IMR-90 (cell line): ENCODE measurements around the gene COPS4. TPM values are rescaled to one million over a fixed set of nuclear protein-coding genes. Genes with fewer than 3 reads are reported as not detected.

Experiments used
- ATAC-seq: fragments of 200-7000 bp; cut with Tn5 transposase; 2 replicates; pipeline ENCODE4 v1.9.1; 2020; ENCODE audit warnings: low read depth, mild to moderate bottlenecking, moderate library complexity
- BruUV-seq: library from RNA; stranded (reverse); fragments of 400-500 nt; replicated peaks from 2 replicates; lab custom pipeline; 2021; lab: Mats Ljungman, UMichigan
- CTCF ChIA-PET: fragments of 300-600 bp; formaldehyde crosslinking; extraction: SDS; loops from one replicate; lab custom pipeline; 2021; ENCODE audit warnings: antibody characterized with exemption; lab: Yijun Ruan, JAX
- POLR2A ChIA-PET: fragments of 300-600 bp; sonication (Branson Sonifier 250); formaldehyde crosslinking; loops from one replicate; lab custom pipeline; 2022; ENCODE audit warnings: antibody characterized with exemption; ENCODE audit not compliant: unreplicated experiment; lab: Charles Lee
- DNase-seq: peaks from one replicate; pipeline ENCODE4 v3.0.0; 2013
- H2AFZ ChIP-seq: replicated peaks from 2 replicates; pipeline ENCODE3; 2013; ENCODE audit warnings: low read length, mild to moderate bottlenecking; ENCODE audit not compliant: poor library complexity
- H2AK5ac ChIP-seq: 2 replicates; pipeline ENCODE4 v1.6.1; 2013; ENCODE audit warnings: low read depth, low read length, inconsistent platforms
- H2AK9ac ChIP-seq: replicated peaks from 2 replicates; pipeline ENCODE3; 2013; ENCODE audit warnings: mild to moderate bottlenecking, low read depth, low read length, moderate library complexity; ENCODE audit not compliant: poor library complexity
- H2BK120ac ChIP-seq: 2 replicates; pipeline ENCODE4 v1.6.1; 2013; ENCODE audit warnings: low read depth, low read length, inconsistent platforms
- H2BK15ac ChIP-seq: 3 replicates; pipeline ENCODE4 v1.6.1; 2013; ENCODE audit warnings: low read depth, low read length, inconsistent platforms
- H2BK20ac ChIP-seq: 2 replicates; pipeline ENCODE4 v1.6.1; 2013; ENCODE audit warnings: low read depth, mild to moderate bottlenecking, inconsistent platforms, low read length, moderate library complexity
- H2BK5ac ChIP-seq: 2 replicates; pipeline ENCODE4 v1.6.1; 2013; ENCODE audit warnings: mild to moderate bottlenecking, low read depth, low read length, inconsistent platforms; ENCODE audit not compliant: poor library complexity, severe bottlenecking
- H3K14ac ChIP-seq: replicated peaks from 2 replicates; pipeline ENCODE4 v1.6.1; 2013; ENCODE audit warnings: low read depth, low read length, inconsistent platforms
- H3K18ac ChIP-seq: 2 replicates; pipeline ENCODE4 v1.6.1; 2013; ENCODE audit warnings: low read depth, low read length, control low read depth
- H3K23ac ChIP-seq: 2 replicates; pipeline ENCODE4 v1.6.1; 2013; ENCODE audit warnings: low read depth, low read length, inconsistent platforms
- H3K27ac ChIP-seq: 2 replicates; pipeline ENCODE4 v1.5.1; 2013; ENCODE audit warnings: mild to moderate bottlenecking, control low read depth, low read length; ENCODE audit not compliant: insufficient read depth
- H3K27me3 ChIP-seq: 2 replicates; pipeline ENCODE4 v1.6.1; 2013; ENCODE audit warnings: low read length; ENCODE audit not compliant: control insufficient read depth, insufficient read depth
- H3K36me3 ChIP-seq: 2 replicates; pipeline ENCODE4 v1.6.1; 2013; ENCODE audit warnings: low read length, mixed read lengths; ENCODE audit not compliant: control insufficient read depth, insufficient read depth
- H3K4ac ChIP-seq: 2 replicates; pipeline ENCODE4 v1.6.1; 2013; ENCODE audit warnings: low read depth, low read length, inconsistent platforms
- H3K4me1 ChIP-seq: 2 replicates; pipeline ENCODE4 v1.6.1; 2013; ENCODE audit warnings: low read length, mixed read lengths; ENCODE audit not compliant: control insufficient read depth, insufficient read depth
- H3K4me2 ChIP-seq: 2 replicates; pipeline ENCODE4 v1.6.1; 2013; ENCODE audit warnings: low read depth, mild to moderate bottlenecking, control low read depth, low read length, moderate library complexity
- H3K4me3 ChIP-seq: 2 replicates; pipeline ENCODE4 v1.5.1; 2013; ENCODE audit warnings: low read depth, mild to moderate bottlenecking, control low read depth, low read length, moderate library complexity; ENCODE audit not compliant: insufficient read depth
- H3K56ac ChIP-seq: 2 replicates; pipeline ENCODE4 v1.6.1; 2013; ENCODE audit warnings: low read length, inconsistent platforms; ENCODE audit not compliant: insufficient read depth; ENCODE audit errors: extremely low read depth
- H3K79me1 ChIP-seq, 2 experiments: 2 replicates each; pipeline ENCODE4 v1.6.1; 2013; ENCODE audit warnings: low read length in 2 of 2, inconsistent platforms in 1 of 2, low read depth in 1 of 2
- H3K9ac ChIP-seq: 2 replicates; pipeline ENCODE4 v1.6.1; 2013; ENCODE audit warnings: low read depth, low read length, control low read depth
- H3K9me1 ChIP-seq: 2 replicates; pipeline ENCODE4 v1.6.1; 2013; ENCODE audit warnings: low read length, inconsistent platforms; ENCODE audit not compliant: insufficient read depth
- H3K9me3 ChIP-seq: 2 replicates; pipeline ENCODE4 v1.6.1; 2013; ENCODE audit warnings: low read length; ENCODE audit not compliant: control insufficient read depth, insufficient read depth
- H4K20me1 ChIP-seq: 2 replicates; pipeline ENCODE4 v1.6.1; 2013; ENCODE audit warnings: low read length, inconsistent platforms; ENCODE audit not compliant: insufficient read depth
- H4K5ac ChIP-seq: 2 replicates; pipeline ENCODE4 v1.6.1; 2013; ENCODE audit warnings: mild to moderate bottlenecking, low read depth, low read length, control low read depth
- H4K8ac ChIP-seq, 2 experiments: 2 replicates each; pipeline ENCODE4 v1.6.1; 2013; ENCODE audit warnings: low read depth in 2 of 2, low read length in 2 of 2, control low read depth in 1 of 2, inconsistent platforms in 1 of 2
- H4K91ac ChIP-seq: 2 replicates; pipeline ENCODE4 v1.6.1; 2013; ENCODE audit warnings: low read depth, low read length, inconsistent platforms; ENCODE audit not compliant: insufficient read depth
- BHLHE40 ChIP-seq: fragments of 150-350 bp; IDR thresholded peaks from 2 replicates; pipeline ENCODE4 v1.6.1; 2016; ENCODE audit warnings: mild to moderate bottlenecking, low read depth, low read length
- CEBPB ChIP-seq: IDR thresholded peaks from 2 replicates; pipeline ENCODE4 v1.6.1; 2012; ENCODE audit warnings: low read depth, low read length, improper control_type of control experiment
- FOS ChIP-seq: fragments of 150-350 bp; IDR thresholded peaks from 2 replicates; pipeline ENCODE4 v1.6.1; 2016; ENCODE audit warnings: low read depth, low read length
- MAFK ChIP-seq: IDR thresholded peaks from 2 replicates; pipeline ENCODE4 v1.6.1; 2012; ENCODE audit warnings: low read depth, low read length, improper control_type of control experiment
- NFE2L2 ChIP-seq: fragments of 150-350 bp; IDR thresholded peaks from 2 replicates; pipeline ENCODE4 v1.6.1; 2016; ENCODE audit warnings: low read depth, mild to moderate bottlenecking, low read length
- RAD21 ChIP-seq: IDR thresholded peaks from 2 replicates; pipeline ENCODE4 v1.6.1; 2012; ENCODE audit warnings: low read length, improper control_type of control experiment
- dilution Hi-C: fragments of 300-500 bp; cut with HindIII; formaldehyde crosslinking; loops from one replicate; pipeline ENCODE4 v1.14.3; 2018; ENCODE audit warnings: low sequenced_read_pairs; ENCODE audit not compliant: unreplicated experiment
- in situ Hi-C: fragments of 300-500 bp; cut with MboI; formaldehyde crosslinking; loops from 3 replicates; pipeline ENCODE4 v1.14.3; 2019; ENCODE audit warnings: low sequenced_read_pairs, inconsistent platforms, mixed read lengths
- intact Hi-C: fragments of 100-400 bp; cut with micrococcal nuclease; formaldehyde crosslinking; loops from 2 replicates; pipeline ENCODE4 v1.10.0; 2022
- polyA plus RNA-seq, 3 experiments: library from polyadenylated mRNA; depleted of rRNA; stranded (reverse); fragments of >200 nt; gene quantifications; 2 replicates each; pipeline ENCODE4 v1.2.3, GENCODE V29; 2012; ENCODE audit warnings: low replicate concordance in 1 of 3
- total RNA-seq: library from RNA; depleted of rRNA; stranded (reverse); fragments of >200 nt; gene quantifications from 2 replicates; pipeline ENCODE4 v1.2.3, GENCODE V29; 2012
- TF ChIP-seq, protein P1 (sequence below): conservative IDR thresholded peaks from 2 replicates; pipeline ENCODE4 v1.5.1; 2012; ENCODE audit warnings: mild to moderate bottlenecking, low read depth, low read length, improper control_type of control experiment
- TF ChIP-seq, protein P2 (sequence below): fragments of 150-350 bp; IDR thresholded peaks from 2 replicates; pipeline ENCODE4 v1.6.1; 2017; ENCODE audit warnings: mild to moderate bottlenecking, antibody characterized with exemption, low read length, low read depth

COPS4 gene
- total and polyA plus RNA-seq, 2 of the 4 experiments (the other 2 are of a cell fraction) = 40.1 to 115 TPM

- H2BK5ac ChIP-seq = no peak overlapping the region
- no peak overlapping the region for H2AK9ac ChIP-seq
- H3K4me1 ChIP-seq = no peaks in the 10 kb centered on the region; the same call in 1 of the 2 replicates
- no peak overlapping the region for H3K4me2 ChIP-seq
- TF ChIP-seq, protein P1, sequence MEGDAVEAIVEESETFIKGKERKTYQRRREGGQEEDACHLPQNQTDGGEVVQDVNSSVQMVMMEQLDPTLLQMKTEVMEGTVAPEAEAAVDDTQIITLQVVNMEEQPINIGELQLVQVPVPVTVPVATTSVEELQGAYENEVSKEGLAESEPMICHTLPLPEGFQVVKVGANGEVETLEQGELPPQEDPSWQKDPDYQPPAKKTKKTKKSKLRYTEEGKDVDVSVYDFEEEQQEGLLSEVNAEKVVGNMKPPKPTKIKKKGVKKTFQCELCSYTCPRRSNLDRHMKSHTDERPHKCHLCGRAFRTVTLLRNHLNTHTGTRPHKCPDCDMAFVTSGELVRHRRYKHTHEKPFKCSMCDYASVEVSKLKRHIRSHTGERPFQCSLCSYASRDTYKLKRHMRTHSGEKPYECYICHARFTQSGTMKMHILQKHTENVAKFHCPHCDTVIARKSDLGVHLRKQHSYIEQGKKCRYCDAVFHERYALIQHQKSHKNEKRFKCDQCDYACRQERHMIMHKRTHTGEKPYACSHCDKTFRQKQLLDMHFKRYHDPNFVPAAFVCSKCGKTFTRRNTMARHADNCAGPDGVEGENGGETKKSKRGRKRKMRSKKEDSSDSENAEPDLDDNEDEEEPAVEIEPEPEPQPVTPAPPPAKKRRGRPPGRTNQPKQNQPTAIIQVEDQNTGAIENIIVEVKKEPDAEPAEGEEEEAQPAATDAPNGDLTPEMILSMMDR = no peak
- TF ChIP-seq, protein P2, sequence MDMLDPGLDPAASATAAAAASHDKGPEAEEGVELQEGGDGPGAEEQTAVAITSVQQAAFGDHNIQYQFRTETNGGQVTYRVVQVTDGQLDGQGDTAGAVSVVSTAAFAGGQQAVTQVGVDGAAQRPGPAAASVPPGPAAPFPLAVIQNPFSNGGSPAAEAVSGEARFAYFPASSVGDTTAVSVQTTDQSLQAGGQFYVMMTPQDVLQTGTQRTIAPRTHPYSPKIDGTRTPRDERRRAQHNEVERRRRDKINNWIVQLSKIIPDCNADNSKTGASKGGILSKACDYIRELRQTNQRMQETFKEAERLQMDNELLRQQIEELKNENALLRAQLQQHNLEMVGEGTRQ = no peak
- TF ChIP-seq RAD21 (no peak), CEBPB (no peak), BHLHE40 (no peak), FOS (no peak), MAFK (no peak), NFE2L2 (no peak)
- H2AK5ac ChIP-seq = no peak overlapping the region
- ChIA-PET POLR2A (no interaction called here), CTCF (no interaction called here)
- no peaks in the 10 kb centered on the region for H3K9me1 ChIP-seq
- H3K4ac ChIP-seq = no peak overlapping the region
- no peak overlapping the region for H3K9ac ChIP-seq
- no peak overlapping the region for H2BK120ac ChIP-seq
- no peak overlapping the region for H3K18ac ChIP-seq
- H4K5ac ChIP-seq = no peak overlapping the region
- H3K23ac ChIP-seq = no peak overlapping the region
- intact Hi-C loops = no loop called here
- peaks cover 6% of the 10 kb centered on the region; the same call in 1 of the 2 replicates for H3K27me3 ChIP-seq
- H3K9me3 ChIP-seq = peaks cover 14% of the 10 kb centered on the region
- no peak for DNase-seq
- no peak overlapping the region for H4K91ac ChIP-seq
- in situ Hi-C loops = loop anchor here (25.0 kb wide), 1 partner anchor 588 kb away; the partner anchor contains the start of genes ENOPH1 and HNRNPDL
- H3K36me3 ChIP-seq = no peaks in the 10 kb centered on the region
- H3K27ac ChIP-seq = no peak overlapping the region
- no peak overlapping the region for H2BK15ac ChIP-seq
- no peaks in the 10 kb centered on the region for H4K20me1 ChIP-seq
- H3K4me3 ChIP-seq = no peak overlapping the region
- dilution Hi-C loops = no loop called here
- H4K8ac ChIP-seq = no peak overlapping the region
- no peak for ATAC-seq
- no peak overlapping the region for H2AFZ ChIP-seq
- BruUV-seq = no TSS peak
- no peak overlapping the region for H2BK20ac ChIP-seq
- H3K14ac ChIP-seq = no peak overlapping the region
- H3K79me1 ChIP-seq = no peaks in the 10 kb centered on the region
- no peak overlapping the region for H3K56ac ChIP-seq
These were observed 9.4 kb upstream of the COPS4 start for GRCh38 chr4:83025563-83025962.
